IPS-18c (cell line): ENCODE data around the gene LYAR.
"Not testable (repeated sequence)": the region's sequence is repeated elsewhere in the genome, so short reads cannot be mapped to it uniquely, and the experiment has no call there.

Source experiments
- H3K4me3 ChIP-seq: 2 replicates; pipeline ENCODE4 v1.7.0; 2013; ENCODE audit warnings: low read depth, mild to moderate bottlenecking, low read length, moderate library complexity; ENCODE audit not compliant: insufficient read depth
- H3K9me3 ChIP-seq: one replicate; pipeline ENCODE4 v1.6.1; 2013; ENCODE audit warnings: mild to moderate bottlenecking, low read length, moderate library complexity; ENCODE audit not compliant: control insufficient read depth, insufficient read depth

LYAR gene

DNA sequence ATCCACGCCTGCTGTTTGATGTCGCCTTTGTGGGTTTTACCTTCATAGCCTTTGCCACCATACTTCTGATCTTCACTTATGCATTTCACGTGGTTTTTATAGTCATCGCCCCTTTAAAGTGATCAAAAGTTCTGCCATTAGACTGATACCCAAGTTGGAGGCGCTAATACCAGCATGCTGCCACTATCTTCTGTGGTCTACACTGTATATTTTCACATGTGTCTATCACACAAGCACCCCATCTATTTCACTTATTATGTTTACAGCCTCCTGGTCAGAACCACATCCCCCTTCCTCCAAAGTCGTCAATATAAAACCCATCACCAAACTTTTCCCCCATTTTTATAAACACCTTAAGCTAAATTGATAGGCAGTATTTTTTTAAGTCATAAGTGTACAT, 8.2 kb downstream of the LYAR start:
- Histone ChIP-seq H3K9me3 (no peaks in the 10 kb centered on the region), H3K4me3 (no peak overlapping the region)

DNA sequence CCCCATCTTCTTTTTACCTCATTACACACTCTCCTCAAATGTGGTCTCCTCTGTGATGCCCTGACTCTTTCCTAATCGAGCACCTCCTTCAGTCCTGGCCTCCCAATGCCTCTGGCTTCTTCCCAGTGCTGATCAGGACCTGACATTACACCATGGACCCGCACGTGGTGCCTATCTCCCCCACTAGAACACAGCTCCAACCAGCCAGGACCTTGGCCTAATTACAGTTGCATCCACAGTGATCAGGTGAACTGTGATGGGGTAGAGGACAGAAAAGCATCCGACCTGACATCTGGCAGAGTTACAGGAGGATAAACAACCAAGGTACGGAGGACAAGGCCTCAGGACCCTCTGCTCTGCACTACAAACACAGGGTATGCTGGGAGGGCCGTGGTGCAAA, 12.4 kb downstream of the LYAR start:
- Histone ChIP-seq H3K4me3 (no peak overlapping the region), H3K9me3 (no peaks in the 10 kb centered on the region)

DNA sequence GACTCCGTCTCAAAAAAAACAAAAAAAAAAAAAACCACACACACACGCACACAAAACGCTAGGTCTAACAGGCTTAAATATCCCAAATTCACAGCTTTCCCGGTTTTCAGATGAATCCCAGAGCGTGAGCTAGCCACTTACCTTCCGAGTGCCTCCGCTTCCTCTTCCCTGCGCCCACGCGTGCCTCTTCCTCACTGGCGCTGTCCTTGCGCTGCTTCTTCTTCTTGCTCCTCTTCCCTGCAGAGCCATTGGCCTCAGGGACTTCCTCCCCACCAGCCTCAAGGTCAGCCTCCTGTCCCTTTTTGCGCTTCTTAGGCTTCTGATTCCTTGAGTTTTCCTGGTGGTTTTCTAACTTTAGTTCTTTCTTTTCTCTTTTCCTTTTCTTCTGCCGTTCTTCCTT, 15.7 kb downstream of the LYAR start:
- no peak overlapping the region for H3K4me3 ChIP-seq
- no peaks in the 10 kb centered on the region for H3K9me3 ChIP-seq

DNA sequence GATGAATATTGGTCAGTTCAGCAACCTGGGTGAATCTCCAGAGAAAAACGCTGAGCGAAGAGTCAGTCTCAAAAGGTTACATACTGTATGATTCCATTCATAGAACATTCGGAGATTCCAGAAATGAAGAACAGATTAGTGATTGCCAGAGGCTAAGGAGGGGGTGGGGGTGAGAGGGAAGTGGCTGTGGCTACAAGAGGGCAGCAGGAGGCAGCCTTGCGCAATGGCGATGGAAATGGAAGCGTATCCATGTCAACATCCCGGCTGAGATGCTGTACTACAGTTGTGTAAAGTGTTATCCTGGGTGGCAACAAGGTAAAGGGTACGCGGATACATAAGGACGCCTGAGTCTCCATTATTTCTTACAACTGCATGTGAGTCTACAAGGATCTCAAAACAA, 18.0 kb downstream of the LYAR start:
- H3K9me3 ChIP-seq: no peaks in the 10 kb centered on the region
- no peak overlapping the region for H3K4me3 ChIP-seq

DNA sequence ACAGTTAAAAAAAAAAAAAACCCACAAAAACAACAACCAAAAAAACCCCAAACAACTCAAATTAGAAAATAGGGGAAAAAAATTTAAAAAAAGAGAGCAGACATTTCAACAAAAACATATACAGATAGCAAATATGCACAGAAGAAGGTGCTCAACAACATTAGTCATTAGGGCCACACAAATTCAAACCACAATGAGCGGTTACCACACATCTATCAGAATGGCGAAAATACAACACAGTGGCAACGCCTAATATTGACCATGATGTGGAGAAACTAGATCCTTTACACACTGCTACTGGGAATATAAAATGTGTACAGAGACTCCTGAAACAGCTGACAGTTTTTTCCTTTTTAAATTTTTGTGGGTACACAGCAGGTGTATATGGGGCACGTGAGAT, 19.4 kb downstream of the LYAR start:
- no peak overlapping the region for H3K4me3 ChIP-seq

DNA sequence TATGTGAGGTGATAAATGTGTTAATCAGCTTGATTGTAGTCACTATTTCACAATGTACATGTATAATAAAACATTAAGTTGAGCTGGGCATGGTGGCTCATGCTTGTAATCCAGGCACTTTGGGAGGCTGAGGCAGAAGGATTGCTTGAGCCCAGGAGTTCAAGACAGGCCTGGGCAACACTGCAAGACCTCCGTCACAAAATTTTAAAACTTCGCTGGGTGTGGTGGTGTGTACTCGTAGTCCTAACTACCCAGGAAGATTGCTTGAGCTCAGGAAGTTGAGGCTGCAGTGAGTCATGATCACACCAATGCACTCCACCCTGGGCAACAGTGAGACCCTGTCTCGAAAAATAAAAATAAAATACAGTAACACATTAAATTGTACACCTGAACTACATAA, 20.1 kb downstream of the LYAR start:
- Histone ChIP-seq H3K4me3 (no peak overlapping the region), H3K9me3 (no peaks in the 10 kb centered on the region)

More for the DNA sequence above, 19.4 kb downstream of the LYAR start:
- H3K9me3 ChIP-seq: no peaks in the 10 kb centered on the region

DNA sequence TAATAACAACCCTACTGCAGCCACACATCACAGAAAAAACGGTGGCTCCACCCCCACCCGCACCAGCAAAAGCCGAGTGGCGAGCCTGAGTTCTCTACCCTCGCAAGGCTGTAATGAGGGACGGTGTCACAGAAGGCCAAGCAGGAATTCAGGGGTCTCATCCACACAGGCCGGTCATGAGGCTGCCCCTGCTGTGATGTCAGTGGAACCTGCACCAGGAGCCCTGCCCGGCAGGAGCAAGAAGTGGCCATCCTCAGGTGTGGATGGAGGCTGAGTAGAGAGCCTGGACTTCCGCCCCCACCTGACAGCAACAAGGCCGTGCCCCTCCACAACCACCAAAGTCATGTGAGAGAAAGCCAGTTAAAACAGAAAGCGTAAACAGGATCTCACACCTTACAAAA, 20.6 kb downstream of the LYAR start:
- Histone ChIP-seq H3K9me3 (no peaks in the 10 kb centered on the region), H3K4me3 (no peak overlapping the region)

DNA sequence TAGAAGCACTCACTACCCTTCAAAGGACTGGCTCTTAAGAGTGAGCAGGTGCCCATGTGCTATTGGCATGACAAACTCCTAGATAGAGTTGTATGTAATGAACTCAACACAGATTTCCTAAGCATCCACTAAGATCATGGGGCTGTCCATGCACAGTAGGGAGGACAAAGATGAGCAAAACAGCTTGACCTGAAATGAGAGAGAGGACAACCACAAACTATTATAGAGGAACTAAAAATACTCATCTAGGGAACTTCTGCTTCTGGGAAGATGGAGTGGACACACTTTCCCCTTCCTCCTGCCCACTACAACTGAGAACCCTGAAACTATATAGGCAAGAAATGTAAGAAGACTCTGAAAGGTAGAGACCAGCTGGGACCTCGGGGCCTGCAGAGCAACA, 21.2 kb downstream of the LYAR start:
- no peaks in the 10 kb centered on the region for H3K9me3 ChIP-seq

DNA sequence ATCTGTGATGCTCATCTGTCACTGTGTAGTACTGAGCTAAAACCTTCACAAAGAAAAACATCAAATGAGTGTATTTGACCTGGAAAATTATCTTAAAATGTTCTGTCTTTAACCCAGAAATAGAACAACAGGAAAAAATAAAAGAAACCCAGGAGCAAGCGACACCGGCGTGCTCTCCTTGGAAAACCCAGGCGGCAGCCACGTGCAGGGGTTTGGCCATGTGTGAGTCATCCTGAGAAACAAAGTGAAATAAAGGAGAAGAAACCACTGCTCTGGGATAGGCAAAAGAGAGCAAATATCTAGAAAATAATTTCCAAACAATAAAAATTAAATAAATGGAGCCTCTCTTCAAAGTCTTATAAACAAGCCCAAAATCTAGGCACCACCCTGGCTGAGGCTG, 22.0 kb downstream of the LYAR start:
- no peak overlapping the region for H3K4me3 ChIP-seq
- no peaks in the 10 kb centered on the region for H3K9me3 ChIP-seq

More for the DNA sequence above, 21.2 kb downstream of the LYAR start:
- H3K4me3 ChIP-seq: no peak overlapping the region

DNA sequence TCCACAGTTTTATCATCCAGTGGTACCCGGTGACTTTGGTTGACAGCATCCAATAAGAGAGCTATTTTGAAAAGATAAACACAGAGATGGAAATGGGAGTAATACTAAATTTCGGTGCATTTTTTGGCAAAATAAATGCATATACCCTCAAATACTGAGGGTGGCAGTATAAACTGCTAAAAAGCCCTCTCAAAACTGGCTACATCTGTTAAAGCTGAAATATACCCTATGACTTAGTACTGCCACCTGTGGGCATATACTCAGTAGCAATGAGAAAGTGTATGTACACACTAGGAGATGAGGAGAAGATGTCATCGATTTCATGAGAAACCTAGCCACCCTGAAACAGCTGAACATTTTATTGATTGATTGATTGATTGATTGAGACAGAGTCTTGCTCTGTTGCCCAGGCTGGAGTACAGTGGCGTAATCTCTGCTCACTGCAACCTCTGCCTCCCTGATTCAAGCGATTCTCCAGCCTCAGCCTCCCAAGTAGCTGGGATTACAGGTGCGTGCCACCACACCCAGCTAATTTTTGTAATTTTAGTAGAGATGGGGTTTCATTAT, 29.7 kb downstream of the LYAR start:
- Histone ChIP-seq H3K9me3 (no peaks in the 10 kb centered on the region), H3K4me3 (no peak overlapping the region)

DNA sequence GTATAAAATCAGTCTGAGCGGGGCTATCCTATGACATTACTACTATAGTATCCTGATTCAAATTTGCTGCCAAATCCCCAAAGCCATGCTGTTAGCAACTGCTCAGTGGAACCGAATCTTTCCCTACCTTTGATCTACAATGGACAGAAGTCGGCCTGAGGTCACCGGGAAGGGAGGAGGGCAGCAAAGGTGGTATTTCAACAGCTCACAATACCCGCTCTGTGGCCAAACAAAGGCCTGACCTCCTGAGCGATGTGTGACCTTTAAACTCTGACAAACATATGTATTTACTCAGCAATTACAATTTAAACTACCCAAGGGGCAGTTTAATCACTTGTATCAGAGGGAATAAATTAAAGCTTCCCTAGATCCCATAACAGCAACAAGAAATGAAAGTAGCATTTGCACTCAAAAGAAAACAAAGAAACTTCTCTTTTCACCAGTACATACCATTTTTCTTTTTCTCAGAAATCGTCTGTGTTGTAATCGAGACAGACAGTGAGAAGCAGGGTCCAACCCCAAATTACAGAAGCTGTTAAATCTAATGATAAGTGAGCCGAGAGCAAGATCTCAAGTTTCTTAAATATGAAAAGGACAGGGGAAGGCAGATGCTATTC, 30.4 kb downstream of the LYAR start:
- H3K9me3 ChIP-seq: no peaks in the 10 kb centered on the region
- no peak overlapping the region for H3K4me3 ChIP-seq

DNA sequence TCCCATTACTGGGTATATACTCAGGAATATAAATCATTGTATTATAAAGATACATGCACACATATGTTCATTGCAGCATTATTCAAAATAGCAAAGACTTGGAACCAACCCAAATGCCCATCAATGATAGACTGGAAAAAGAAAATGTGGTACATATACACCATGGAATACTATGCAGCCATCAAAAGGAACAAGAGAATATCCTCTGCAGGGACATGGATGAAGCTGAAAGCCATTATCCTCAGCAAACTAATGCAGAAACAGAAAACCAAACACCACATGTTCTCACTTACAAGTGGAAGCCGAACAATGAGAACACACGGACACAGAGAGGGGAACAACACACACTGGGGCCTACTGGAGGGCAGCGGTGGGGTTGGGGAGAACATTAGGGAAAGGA, 32.2 kb downstream of the LYAR start:
- H3K4me3 ChIP-seq, H3K9me3 ChIP-seq: not testable (repeated sequence)

DNA sequence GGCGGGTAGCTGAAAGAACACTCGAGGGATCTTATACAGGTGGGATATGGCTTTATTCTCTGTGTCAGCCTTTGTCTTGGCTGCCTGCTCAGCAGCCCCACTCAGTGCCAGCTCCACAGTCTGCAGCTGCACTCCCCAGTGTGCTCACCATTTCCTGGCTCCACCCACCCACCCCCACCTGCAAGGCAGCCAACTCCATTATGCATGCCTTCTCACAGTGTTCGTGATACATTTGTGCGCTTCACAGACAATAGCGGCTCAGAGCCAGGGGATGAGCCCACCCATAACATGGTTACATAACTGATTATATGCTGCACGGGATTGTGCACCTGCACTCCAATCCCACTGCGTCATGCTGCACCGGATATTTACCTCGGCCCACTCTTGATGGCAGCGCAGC, 33.2 kb downstream of the LYAR start:
- Histone ChIP-seq H3K9me3 (no peaks in the 10 kb centered on the region), H3K4me3 (no peak overlapping the region)

DNA sequence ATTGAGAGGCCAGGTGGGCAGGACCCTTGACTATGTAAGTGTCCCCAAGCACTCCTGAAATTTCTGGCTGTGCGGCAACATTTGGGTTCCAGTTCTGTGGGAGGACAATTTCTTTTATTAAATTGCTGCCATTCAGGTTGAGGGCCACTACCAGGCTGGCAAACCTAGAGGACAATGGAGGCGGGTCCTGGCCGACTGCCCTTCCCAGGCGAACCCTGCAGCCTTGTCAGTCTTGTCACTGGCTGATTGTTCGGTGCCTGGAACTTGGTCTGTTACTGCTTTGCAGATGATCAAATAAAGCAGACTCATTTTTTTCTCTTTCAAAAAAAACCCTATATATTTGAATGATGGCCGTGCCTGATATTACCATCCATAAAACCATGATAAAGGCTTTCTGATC, 35.3 kb downstream of the LYAR start:
- H3K9me3 ChIP-seq: no peaks in the 10 kb centered on the region
- no peak overlapping the region for H3K4me3 ChIP-seq

DNA sequence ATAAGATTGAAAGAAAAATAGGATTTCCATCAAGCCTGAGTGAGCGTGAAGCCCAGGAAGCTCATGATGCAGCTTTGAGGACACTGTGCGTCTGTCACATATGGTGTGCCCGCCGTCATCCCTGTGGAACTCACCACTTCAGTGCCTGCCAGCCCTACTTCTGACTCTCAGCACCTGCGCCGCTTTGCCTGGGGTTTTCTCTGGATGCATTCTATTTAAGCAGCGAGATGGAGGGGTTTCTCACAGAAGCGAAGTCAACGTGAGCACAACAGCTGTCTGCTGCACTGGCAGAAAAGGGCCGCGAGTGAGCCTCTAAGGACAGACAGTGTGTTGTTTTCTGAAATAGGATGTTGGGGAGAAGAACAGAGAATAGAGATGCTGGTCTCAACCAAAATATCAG, 35.8 kb downstream of the LYAR start:
- no peak overlapping the region for H3K4me3 ChIP-seq
- H3K9me3 ChIP-seq: no peaks in the 10 kb centered on the region

DNA sequence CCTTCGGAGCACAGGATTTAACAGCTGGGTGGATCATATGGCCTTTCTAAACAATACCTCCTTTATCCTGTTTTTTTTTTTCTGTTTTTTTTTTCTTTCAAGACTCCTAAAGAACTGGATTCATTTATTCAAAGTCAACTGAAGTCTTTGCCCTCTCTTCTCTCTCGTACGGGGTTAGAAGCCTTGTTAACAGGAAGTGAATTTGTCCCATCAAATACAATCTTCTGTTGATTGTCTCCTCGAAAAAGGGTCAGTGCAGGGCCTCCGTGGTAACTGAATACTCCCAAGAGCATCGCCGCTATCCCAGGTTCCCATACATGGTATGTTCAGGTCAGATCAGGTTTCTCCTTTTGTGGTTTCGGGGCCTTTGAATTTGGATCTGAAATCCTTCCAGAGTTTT, 40.1 kb downstream of the LYAR start:
- Histone ChIP-seq H3K9me3 (no peaks in the 10 kb centered on the region), H3K4me3 (no peak overlapping the region)

DNA sequence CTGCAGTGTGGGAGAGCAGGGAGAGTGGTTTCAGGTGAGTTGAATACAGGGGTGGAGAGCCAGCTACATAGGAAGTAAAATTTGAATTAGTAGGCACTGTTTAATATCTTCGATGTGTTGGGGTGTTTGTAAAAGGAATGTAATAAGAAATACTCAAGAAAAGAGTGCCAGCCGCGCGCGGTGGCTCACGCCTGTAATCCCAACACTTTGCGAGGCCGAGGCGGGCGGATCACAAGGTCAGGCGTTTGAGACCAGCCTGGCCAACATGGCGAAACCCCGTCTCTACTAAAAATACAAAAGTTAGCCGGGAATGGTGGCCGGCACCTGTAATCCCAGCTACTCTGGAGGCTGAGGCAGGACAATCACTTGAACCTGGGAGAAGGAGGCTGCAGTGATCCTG, 40.6 kb downstream of the LYAR start:
- H3K9me3 ChIP-seq, H3K4me3 ChIP-seq: not testable (repeated sequence)

DNA sequence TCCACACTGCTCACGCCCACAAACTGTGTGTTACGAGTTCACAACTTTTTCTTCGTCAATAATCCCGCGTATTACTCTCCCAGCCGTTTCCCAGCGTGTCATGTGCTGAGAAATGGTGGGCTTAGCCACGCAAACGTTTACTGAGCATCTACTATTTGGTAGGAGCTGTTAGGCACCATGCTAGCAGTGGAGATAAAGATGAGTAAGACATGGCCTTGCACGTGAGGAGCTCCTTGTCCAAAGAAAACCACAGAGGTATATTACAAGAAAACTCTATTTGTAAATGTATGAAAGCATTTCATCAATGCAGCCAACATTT, 41.1 kb downstream of the LYAR start:
- H3K4me3 ChIP-seq: peak overlapping the region; percentile 93
- no peaks in the 10 kb centered on the region for H3K9me3 ChIP-seq
